ENCODE measurements around the gene RCCD1.

The RCCD1 gene

GRCh38 chr15:90998737-90999136, 44.1 kb downstream of the RCCD1 start:
- H3K36me3 ChIP-seq = peaks cover 65% of the 10 kb centered on the region
- H3K27me3 ChIP-seq = no peaks in the 10 kb centered on the region
- no peak overlapping the region for H3K27ac ChIP-seq
- H3K4me3 ChIP-seq (ENCODE audit: low read depth in 1 of 2, low read length in 1 of 2) = no peak overlapping the region
- H3K4me1 ChIP-seq (ENCODE audit: control insufficient read depth in 1 of 2, insufficient read depth in 1 of 2, low read depth in 1 of 2, low read length in 1 of 2) = peaks cover 9 to 10% of the 10 kb centered on the region in 2 experiments
- no peaks in the 10 kb centered on the region for H3K9me3 ChIP-seq
- TF ChIP-seq CTCF (IDR thresholded peaks at IDR 0.05) = no peak

GRCh38 chr15:91001209-91001608, 46.5 kb downstream of the RCCD1 start:
- no peaks in the 10 kb centered on the region for H3K4me1 ChIP-seq (ENCODE audit: control insufficient read depth in 1 of 2, insufficient read depth in 1 of 2, low read depth in 1 of 2, low read length in 1 of 2)
- no peaks in the 10 kb centered on the region for H3K9me3 ChIP-seq
- no peak overlapping the region for H3K4me3 ChIP-seq (ENCODE audit: low read depth in 1 of 2, low read length in 1 of 2)
- H3K27ac ChIP-seq = no peak overlapping the region
- H3K27me3 ChIP-seq = no peaks in the 10 kb centered on the region
- TF ChIP-seq CTCF (IDR thresholded peaks at IDR 0.05) = no peak
- H3K36me3 ChIP-seq = peaks cover 90% of the 10 kb centered on the region

DNA sequence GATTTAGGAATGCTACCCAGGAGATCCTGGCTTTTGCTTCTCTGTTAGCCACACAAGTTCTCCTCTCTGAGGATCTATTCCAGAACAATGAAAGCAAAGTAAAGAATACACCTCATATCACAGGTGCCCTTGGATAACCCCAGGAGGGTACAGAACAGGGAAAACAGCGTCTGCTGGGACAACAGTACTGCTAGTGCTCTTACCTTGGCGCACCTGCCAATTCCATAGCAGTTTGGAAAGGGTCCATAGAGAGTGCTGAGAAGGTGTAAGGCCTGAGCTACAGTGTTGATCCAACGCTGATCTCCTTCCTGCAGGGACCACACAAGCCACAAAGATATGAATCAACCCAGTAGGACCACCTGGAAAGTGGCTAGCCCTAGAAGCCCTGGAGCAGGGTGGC, 52.6 kb downstream of the RCCD1 start:
- no peak for TF ChIP-seq CTCF (IDR thresholded peaks at IDR 0.05)
- Histone ChIP-seq H3K27me3 (no peaks in the 10 kb centered on the region), H3K9me3 (no peaks in the 10 kb centered on the region), H3K4me3 (ENCODE audit: low read depth in 1 of 2, low read length in 1 of 2) (no peak overlapping the region), H3K4me1 (ENCODE audit: control insufficient read depth in 1 of 2, insufficient read depth in 1 of 2, low read depth in 1 of 2, low read length in 1 of 2) (no peaks in the 10 kb centered on the region), H3K36me3 (peaks cover 92% of the 10 kb centered on the region), H3K27ac (no peak overlapping the region)

Data from neutrophil (primary cell).